ENCODE data around the gene NTNG1.
"Not testable (repeated sequence)": the region's sequence is repeated elsewhere in the genome, so short reads cannot be mapped to it uniquely, and the experiment has no call there.

The NTNG1 gene

GRCh38 chr1:107140703-107141490 lies at the start of gene NTNG1:
TSS of gene NTNG1 (plus strand) at chr1:107141039.
- no peak for DNase-seq

DNA sequence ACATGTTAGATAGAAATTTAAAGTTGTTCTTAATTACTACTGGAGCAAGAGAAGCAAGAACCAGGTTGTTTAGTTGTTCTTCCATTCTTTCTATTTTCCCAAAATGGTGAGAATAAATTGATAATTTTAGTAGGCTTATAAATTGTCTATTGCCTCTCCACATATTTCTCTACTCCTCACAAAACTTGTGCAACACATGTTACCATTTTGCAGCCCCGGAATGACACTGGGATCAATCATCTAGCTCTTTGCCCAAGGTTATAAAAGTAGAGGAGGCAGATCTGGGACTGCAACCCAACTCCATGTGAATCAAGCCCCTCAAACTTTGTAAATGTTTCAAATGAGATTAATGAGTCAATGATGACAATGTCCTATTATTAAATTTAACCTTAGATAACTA lies 49.4 kb upstream of the NTNG1 start:
- no peak for DNase-seq

GRCh38 chr1:107093395-107093794 lies 47.4 kb upstream of the NTNG1 start:
- DNase-seq, result not testable (repeated sequence)

GRCh38 chr1:107095647-107096046 lies 45.2 kb upstream of the NTNG1 start:
- no peak for DNase-seq

DNA sequence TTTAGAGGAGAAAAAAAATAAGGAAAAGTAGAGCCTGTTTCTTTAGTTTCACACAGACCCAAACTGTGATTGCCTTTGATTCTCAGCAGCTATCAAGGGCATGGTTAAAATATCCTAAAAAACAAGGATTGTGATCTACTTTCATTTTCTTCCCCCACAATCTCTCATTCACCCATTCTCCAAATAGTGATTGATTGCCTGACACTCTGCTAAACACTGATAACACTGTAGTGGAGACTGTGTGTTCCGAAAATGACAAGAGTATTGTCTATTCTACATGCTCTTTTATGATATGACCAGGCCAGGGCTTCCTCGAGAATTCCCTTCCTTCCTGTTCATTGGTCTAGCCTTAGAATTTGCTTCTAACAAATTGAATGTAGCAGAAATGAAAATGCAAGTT lies 44.1 kb upstream of the NTNG1 start:
- DNase-seq, result no peak

DNA sequence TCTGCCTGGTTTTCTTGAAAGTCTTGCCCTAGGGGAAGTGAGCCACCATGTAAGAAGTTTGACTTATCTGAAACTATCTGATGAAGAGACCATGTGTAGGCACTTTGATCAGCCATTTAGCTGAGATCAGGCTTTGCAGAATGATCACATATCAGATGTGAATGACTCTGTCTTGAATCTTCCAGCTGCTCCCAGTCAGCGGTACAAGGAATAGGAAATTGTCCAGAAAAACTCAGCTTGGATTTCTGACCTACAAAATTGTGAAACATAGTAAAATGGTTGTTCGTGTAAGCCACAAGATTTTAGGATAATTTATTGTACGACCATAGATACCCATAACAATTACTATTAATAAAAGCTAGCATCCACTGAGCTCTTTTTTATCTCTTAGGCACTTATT lies 41.9 kb upstream of the NTNG1 start:
- no peak for DNase-seq

GRCh38 chr1:107100331-107100984 lies 40.4 kb upstream of the NTNG1 start:
- no peak for DNase-seq

GRCh38 chr1:107105914-107106313 lies 34.9 kb upstream of the NTNG1 start:
- no peak for DNase-seq

DNA sequence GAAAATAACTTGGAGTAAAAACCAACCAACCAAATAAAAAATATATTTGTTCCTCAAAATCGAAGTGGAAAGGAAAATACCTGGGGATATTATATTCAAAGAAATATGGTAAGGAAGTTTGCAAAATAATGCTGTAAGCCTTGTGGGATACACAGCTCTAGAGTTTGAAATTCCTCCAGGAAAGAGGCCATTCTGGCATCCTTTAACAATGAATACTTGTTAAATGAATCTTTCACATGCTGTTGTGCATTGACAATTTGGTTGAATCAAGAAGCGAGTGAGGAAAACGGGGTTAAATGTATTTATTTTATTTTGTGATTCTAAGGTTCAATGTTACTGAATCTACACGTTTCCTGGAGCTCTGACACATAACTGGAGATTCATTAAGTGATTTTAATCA lies 30.5 kb upstream of the NTNG1 start:
- no peak for DNase-seq

GRCh38 chr1:107116306-107116790 lies 24.5 kb upstream of the NTNG1 start:
- no peak for DNase-seq

DNA sequence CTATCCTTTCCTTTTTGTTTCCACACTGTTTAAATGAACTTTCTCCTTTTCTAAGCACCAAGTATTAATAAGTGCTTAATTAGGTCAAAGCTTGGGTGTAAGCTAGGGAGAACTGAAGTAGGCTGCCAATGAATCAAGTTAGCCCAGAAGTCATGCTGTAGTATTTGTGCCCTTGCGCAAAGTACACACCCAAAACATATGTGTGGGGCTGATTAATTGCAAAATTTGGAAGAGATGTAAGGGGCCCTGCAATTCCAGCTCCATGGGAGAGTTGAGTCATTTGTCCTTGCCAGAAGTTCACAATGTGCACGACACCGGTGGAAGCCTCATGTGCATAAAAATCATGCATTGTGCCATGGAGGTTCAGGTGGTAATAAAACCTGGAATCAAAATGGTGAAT lies 18.6 kb upstream of the NTNG1 start:
- no peak for DNase-seq

- no peak for DNase-seq
Measured at GRCh38 chr1:107123741-107124140, 17.1 kb upstream of the NTNG1 start.

DNA sequence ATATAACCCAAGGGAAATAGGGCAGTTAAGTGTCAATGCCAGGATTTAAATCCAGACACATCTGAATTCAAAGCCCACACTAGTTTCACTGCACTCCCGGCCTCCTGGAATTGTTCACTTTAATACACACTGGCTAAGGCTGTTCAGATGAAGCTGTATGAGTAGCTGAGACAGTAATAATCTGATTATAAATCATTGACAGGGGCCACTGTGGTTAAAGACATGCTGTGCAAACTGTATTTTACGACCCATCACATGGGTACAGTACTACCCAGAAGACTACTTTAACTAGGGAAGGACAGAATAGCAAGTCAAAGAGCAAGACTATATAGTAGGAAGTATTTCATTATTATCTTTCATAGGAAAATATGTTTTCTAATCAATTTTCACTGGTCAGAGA lies 16.1 kb upstream of the NTNG1 start:
- no peak for DNase-seq

DNA sequence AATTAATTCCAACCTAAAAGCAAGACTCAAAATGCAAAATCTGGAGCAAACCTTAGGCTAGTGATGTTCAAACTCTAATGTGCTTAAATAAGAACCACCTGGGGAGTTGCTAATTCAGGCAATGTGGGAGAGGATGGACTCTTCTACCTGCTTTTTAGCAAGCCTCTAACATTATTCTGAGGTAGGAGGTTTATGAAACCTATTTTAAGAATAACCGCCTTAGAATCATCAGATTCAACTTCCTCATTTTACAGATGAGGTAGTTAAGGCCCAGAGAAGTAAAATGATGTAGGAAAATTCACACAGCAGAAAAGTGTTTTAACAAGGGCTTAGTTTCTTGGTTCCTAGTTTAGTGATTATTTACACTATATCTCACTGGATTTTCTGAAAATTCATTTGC lies 8.6 kb upstream of the NTNG1 start:
- no peak for DNase-seq

DNA sequence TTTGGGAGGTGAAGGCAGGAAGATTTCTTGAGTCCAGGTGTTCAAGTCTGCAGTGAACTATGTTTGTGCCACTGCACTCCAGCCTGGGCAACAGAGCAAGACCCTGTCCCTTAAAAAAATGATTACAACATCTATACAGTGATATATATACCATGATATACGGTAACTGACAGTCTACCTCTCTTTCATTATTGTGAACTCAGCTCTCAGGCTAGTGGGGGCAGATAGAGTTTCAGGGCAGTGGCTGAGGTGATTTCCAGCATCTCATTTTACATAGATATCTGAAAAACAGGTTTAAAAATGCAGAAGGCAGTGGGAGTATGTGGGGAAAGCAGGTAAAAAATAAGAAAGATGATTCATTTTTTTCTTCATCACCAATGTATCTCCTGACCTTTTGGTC lies 8.1 kb upstream of the NTNG1 start:
- DNase-seq, result no peak

DNA sequence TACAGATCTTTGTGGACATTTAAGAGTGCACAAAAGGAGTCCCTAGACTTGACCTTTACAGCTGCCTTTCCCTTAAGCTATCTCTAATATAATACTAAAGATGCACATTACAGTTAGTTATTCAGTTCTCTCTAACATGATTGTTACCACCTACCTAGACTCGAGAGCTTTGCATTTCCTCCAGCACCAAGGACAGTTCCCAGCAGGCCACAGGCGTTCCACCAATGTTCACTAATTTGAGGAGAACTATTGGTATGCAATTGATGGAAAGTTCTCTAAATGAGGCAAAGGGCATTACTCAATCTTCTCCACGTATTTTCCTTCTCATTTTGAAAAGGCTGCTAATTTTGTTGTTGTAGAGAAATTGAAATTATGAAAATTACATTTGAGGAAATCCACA lies 5.4 kb upstream of the NTNG1 start:
- peak; percentile 10 for DNase-seq

- DNase-seq, result no peak
Measured at GRCh38 chr1:107138166-107138565, 2.7 kb upstream of the NTNG1 start.

DNA sequence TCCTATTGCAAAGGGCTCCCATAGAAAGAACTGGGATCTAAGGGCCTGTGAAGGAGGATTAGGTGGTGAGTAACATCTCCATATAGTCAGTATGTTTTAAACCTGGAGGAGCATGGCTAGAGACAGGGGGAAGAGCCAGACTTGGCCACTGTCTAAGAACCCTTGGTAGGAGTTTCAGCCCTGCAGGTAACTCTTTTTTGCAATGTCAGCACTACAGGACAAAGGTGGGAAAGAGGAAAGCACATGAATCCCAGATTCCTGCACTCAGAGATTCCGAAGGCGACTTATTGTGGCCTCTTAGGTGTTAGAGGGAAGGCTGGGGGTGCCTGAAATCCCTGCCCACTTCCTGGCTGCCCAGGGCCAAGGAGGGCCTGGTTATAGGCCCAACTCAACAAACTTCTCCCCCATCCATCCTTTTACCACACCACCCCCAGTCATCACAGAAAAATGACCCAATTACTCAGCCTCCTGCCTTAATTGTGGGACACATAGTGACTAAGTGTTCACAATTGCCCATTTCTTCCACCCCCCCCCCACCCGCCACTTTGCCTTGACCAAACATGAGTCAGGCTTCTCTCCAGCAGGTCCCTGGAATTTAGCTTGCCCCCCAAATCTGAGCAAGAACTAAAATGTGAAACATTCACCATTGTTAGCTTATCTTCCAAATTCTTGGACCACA lies 1.9 kb upstream of the NTNG1 start:
- no peak for DNase-seq

DNA sequence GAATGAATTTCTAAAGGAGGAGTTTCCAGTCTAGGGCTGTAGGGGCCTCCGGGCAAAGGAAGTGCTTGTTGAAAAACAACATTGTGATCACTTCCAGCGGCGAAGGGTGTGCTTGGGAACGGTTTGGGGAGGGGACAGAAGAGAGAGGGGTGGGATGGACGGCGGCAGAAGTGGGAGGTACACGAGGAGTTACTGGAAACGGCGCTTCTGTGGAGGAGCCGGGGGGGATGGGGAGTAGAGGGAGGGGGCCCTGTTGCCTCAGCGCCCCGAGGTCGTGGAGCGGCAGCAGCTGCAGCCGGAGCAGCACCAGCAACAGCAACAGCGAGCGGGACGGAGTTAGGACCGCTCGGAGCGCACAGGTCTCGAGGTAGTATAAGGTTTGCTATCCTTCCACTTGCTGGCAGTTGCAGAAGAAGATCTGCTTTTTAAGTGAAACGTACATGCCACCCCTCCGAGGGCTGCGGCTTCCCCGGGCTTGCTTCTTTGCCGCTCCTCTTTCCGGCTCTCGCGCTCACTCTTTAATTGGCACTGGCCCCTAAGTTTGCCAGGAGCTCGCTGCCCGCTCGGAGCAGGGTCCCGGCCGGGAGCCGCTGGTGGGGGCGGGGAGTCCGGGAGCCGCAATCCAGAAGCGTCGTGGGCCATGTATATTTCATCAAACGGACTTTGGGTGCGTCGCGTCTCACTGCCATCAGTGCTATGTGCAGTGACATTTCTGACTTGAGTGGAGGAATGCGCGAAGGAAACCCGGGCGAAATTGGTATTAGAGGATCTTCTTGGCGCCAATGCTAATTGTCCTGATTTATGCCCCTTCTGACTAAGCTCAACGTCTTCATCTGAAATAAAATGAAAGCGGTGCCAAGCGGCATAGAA lies 771 bp upstream of the NTNG1 start:
- no peak for DNase-seq

GRCh38 chr1:107141491-107142126 lies 770 bp downstream of the NTNG1 start:
- DNase-seq, result no peak

DNA sequence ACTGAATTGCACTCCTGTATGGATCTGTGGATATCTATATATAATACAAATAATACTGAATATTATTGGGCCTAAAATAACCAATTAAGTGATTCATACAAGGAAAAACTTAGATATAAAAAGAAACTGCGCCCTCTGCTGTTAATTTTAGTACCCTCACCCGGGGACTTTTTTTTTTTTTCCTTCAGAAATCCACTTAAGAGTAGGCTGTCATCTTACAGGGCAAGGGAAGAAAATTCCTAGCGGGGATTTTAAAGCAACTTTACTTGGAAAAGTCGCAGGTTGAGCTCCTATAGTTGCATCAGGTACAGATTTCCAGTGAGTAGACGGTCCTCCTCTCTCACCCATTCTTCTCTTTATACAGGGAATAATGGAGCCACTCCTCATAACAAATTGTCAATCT lies 1.3 kb downstream of the NTNG1 start:
- DNase-seq, result no peak

DNA sequence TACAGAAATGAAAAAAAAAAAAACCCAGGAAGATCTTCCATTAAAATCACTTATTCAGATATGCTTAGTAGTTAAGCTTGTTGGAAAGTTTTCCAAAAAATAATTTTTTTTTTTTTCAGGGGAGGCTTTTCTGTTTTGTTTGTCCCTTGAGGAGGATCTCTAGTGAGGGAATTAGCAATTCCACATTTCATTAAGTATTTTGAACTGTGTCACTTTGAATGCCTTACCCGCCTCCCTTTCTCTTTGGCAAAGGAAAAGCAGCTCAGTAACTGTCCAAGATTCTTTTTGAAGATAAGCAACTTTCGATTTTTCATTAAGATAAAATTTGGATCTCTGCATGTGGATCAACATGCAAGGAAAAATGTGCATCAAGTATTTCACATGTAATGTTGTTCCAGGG lies 1.8 kb downstream of the NTNG1 start:
- DNase-seq, result no peak

DNA sequence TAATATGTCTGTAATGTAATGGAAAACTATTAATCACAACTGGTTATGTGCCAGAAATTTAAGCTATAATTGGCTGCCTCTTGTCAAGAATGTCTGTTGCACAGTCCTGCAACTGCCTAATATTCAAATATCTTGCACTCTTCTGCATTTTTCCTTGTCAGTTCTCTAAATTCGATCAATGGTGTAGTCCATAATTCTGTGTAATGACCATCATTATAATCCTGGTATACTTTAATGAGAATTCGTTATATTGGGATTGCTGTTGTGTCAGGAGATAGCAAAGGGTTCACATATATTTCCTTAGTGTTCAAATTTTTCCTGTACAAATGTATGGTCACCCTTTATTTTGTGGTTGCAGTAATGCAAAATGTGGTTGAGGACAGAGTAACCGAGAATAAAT lies 4.8 kb downstream of the NTNG1 start:
- DNase-seq, result no peak
